ENCODE results near the gene ZNF319.

Gene ZNF319

DNA sequence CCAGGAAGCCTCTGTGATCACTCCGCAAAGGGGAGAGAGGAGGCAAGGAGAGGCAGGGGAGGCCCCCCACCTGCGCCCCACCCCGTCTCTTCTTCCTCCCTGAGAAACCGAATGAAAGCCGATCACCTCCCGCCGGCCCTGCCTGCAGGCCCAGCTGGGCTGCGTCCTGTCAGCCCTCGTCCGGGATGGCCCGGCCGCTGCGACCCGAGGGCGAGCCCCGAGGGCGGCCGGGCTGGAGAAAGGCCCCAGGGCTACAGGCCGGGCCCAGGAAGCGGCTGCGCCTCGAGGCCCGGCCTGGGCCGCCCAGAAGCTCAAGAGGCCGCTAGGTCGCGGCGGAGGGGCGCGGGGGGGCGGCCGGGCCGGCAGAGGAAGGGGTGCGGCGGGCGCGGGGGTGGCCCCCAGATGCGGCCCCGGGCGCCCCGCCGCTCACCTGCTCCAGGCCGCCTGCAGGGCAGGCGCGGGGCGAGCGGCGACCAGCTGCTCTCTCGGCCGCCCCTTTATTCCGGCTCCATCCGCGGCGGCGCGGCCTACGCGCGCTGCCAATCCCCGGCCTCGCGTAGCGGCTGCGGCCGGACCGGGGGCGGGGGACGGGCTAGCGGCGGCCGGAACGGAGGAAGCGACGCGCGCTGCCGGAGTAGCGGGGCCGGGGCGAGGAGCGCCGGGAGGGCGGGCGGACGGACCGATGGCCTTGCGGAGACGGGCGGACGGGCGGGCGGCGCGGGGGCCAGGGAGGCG, at the start of gene ZNF319:
Gene ZNF319, minus strand, starts transcription at position 702 of the 735 bp plus-strand sequence. CDS start 2,407 bp downstream, outside the sequence.
- DNase-seq (ENCODE audit: low read depth): no peak

GRCh38 chr16:58049232-58050185, 49.0 kb upstream of the ZNF319 start:
- no peak for DNase-seq (ENCODE audit: low read depth)

- no peak for DNase-seq (ENCODE audit: low read depth)
These were observed 48.2 kb upstream of the ZNF319 start for GRCh38 chr16:58048494-58049231.

- DNase-seq (ENCODE audit: low read depth): no peak
These were observed 47.3 kb upstream of the ZNF319 start for GRCh38 chr16:58047557-58048348.

GRCh38 chr16:58046936-58047335, 46.5 kb upstream of the ZNF319 start:
- DNase-seq (ENCODE audit: low read depth): no peak

DNA sequence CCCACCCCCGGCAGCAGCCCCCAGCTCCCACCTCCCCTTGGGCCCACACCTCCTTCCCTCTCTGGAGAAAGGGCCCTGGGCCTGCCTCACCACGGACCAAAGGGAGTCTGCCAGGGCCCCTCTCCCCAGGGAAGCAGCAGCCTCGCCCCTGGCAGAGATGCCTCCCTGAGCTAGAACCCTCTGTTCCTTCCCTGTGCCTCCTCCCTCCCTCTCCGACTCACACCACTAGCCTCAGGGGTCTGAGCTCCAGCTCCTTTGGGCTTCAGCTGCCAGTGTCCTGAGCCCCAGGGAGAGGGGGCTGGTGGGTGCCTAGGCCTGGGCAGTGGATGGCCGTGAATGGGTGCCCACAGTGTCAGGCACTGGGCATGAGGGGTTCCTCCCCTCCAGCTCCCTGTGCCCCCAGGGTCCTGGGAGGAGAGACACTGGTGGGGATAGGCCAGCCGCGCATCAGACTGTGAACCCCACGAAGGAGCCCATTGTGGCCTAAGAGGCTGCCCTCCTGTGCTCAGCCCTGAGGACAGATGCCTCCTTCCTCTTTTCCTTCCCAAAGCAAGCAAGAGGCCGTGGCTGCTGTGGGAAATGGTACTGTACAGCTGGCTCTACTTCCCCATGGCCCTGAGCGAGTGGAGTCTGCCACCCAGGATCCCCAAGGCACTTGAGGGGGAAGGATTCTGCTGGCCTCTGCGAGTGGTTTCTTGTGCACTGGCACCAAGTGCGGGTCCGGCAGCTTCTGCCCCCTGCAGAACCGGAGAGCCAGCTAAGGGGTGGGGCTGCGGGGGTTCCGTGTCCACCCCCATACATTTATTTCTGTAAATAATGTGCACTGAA, 45.8 kb upstream of the ZNF319 start:
- DNase-seq (ENCODE audit: low read depth): no peak

DNA sequence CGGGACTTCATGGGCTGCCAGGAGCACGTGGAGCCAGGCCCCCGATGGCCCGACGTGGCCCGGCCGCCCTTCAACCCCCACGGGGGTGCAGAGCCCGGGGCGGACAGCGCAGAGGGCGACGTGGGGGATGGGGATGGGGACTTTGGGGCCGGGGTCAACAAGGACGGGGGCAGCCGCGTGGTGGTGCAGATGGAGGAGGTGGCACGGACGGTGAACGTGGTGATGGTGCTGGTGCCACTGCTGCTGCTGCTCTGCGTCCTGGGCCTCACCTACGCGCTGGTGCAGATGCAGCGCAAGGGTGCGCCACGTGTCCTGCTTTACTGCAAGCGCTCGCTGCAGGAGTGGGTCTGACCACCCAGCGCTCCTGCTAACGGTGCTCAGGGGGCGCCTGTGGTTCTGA, 44.6 kb upstream of the ZNF319 start:
- DNase-seq (ENCODE audit: low read depth): no peak

DNA sequence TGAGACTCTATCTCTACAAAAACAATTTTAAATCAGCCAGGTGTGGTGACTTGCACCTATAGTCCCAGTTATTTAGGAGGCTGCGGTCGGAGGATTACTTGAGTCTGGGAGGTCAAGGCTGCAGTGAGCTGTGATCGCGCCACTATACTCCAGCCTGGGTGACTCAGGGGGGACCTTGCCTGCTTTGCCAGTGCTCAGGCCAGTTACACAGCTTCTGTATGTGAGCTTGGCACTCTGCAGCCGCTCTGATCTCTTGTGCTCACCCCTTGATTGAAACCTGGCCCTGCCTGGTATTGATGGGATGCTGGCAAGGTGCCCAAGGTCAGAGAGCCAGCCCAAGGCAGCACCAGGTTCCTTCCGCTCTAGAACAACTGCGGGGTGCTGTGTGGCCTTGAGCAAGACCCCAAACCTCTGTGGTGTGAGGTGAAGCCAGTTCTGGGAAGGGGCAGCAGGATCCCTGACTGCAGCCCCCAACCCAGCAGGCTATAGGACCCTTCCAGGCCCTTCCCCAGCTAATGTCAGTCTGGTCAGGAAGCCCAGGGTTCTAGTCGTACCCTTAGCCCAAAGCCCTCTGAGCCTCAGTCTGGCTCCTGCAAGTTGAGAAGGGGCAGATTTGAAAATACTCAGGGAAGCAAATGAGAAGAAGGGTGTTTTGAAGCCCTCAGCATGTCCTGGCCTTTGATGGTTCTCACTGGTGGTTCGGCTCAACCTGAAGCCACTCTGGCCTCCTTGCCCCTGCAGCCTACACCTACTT, 44.0 kb upstream of the ZNF319 start:
- DNase-seq (ENCODE audit: low read depth): no peak

DNA sequence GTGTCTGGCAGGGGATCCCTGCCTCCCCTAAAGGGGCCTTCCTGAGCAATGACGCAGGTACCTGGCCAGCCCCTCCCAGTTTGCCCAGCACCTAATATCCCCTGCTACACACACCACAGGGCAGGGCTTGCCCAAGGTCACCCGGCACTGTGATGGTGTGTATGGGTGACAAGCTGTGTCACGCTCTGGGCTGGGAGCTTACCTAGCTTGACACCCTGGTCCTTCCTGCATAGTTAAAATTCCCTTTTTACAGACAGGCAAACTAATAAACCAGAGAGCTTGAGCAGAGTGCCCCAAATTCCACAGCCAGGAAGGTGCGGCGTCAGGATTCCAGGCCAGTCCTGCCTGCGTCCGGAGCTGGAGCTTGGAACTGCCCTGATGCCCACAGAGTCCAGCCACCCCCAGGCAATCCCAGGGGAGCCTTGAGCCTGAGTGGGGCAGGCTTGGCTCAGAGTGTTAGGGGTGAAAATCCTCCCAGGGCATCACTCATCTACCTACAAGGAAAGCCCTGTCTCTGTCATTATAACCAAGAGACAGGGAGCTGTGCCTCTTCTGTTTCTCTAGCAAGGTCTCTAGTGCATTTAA, 43.2 kb upstream of the ZNF319 start:
- DNase-seq (ENCODE audit: low read depth): no peak

DNA sequence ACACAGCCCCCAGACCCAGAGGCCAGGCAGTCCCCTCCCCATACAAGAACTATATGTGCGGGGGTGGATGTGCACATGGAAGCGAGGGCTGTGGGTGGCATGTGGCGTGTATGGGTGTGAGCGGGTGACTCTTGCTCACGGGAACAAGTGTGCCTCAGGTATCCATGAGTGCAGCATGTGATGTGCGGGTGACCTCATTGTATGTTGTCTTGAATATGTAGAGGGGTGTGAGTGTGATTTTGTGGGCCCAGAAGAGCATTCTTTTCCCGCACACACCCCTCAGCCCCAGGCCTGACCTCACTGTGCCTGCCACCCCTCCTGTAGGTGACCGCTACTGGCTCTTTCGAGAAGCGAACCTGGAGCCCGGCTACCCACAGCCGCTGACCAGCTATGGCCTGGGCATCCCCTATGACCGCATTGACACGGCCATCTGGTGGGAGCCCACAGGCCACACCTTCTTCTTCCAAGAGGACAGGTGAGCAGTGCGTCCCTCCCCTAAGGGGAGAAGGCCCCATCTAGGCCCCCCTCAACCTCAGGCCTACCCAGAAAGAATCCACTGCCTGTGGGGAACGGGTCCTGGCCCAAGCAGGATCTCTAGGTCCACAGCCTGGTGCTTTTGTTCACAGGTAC, 42.5 kb upstream of the ZNF319 start:
- DNase-seq (ENCODE audit: low read depth): no peak

DNA sequence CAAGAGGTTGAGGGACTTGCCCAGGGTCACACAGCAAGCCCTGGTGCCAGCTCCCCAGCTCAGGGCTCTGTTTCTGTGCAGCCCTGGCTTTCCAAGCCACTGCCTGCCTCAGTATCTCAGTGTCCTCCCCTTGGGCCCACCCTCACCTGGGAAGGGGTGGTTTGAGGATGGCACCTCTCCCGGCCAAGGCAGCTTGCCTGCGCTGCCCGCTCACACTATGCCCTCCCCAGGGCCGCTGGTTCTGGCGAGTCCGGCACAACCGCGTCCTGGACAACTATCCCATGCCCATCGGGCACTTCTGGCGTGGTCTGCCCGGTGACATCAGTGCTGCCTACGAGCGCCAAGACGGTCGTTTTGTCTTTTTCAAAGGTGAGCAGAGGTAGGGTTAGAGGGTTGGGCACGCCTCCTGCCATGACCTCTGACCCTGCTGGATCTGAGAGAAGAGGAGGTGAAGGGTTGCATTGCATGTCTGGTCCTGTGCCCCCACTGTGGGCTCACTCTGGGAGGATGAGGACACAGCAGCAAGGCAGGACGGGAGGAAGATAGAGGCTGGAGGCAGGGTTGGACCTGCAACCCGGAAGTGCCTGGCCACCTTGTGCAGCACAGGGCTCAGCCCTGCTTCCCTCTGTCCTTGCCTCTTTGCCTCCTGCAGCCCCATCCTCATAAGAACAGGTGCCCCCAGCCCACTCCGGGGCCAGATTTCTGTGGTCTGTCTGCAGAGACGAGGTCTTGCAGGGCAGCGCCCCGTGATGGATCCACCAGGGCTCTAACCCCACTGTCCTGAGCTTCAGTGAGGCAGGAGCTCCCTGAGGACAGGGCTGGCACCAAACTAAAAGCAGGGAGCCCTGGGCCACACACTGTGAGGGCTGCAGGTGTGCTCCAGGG, 41.8 kb upstream of the ZNF319 start:
- no peak for DNase-seq (ENCODE audit: low read depth)

- DNase-seq (ENCODE audit: low read depth): no peak
These were observed 41.1 kb upstream of the ZNF319 start for GRCh38 chr16:58041628-58041955.

GRCh38 chr16:58040945-58041627, 40.6 kb upstream of the ZNF319 start:
- no peak for DNase-seq (ENCODE audit: low read depth)

DNA sequence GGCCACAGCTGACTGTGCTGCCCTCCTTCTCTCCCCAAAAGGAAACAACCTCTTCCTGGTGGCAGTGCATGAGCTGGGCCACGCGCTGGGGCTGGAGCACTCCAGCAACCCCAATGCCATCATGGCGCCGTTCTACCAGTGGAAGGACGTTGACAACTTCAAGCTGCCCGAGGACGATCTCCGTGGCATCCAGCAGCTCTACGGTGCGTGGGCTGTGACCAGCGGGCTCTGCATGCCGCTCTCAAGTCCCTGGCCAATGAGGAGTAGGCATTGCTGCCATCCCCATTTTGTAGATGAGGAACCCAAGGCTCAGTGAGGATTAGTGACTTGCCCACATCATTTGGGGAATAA, 40.0 kb upstream of the ZNF319 start:
- no peak for DNase-seq (ENCODE audit: low read depth)

DNA sequence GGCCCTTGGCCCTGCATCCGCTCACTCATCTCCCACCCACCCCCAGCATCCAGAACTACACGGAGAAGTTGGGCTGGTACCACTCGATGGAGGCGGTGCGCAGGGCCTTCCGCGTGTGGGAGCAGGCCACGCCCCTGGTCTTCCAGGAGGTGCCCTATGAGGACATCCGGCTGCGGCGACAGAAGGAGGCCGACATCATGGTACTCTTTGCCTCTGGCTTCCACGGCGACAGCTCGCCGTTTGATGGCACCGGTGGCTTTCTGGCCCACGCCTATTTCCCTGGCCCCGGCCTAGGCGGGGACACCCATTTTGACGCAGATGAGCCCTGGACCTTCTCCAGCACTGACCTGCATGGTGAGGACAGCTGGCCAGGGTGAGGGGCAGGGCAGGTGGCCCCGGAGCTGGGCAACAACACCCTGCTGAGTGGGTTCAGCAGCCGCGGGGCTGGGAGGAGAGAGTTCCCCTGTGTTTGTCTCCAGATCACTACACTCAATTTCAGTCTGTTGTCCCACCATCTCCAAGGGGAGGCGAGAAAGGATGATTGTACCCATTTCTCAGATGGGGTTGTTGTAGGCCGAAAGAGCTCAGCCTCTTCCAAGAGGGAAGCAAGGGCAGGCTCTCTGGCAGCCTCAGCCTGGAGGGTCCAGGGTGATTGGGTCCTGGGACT, 39.5 kb upstream of the ZNF319 start:
- no peak for DNase-seq (ENCODE audit: low read depth)

DNA sequence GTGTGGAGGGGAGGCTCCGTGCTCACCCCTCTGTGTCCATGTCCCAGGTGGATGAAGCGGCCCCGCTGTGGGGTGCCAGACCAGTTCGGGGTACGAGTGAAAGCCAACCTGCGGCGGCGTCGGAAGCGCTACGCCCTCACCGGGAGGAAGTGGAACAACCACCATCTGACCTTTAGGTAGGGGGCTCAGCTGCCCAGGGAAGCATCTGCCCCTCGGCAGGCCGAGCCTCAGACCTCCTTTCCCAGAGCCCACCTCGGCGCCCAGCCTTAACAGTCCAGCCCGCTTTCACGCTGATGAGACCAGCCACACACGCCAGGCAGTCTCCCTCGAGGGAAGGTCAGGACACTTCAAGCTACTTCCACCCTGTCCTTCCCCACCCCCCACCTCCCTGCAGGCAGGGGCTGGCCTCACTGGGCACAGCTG, 37.8 kb upstream of the ZNF319 start:
- no peak for DNase-seq (ENCODE audit: low read depth)

Data from HS-5 (cell line).